Measurements from ENCODE around the gene KLHL11. TPM values are rescaled to one million over a fixed set of nuclear protein-coding genes. Genes with fewer than 3 reads are reported as not detected.

The KLHL11 gene
- total RNA-seq, 1 experiment from 2014 or later: 16.8 TPM

DNA sequence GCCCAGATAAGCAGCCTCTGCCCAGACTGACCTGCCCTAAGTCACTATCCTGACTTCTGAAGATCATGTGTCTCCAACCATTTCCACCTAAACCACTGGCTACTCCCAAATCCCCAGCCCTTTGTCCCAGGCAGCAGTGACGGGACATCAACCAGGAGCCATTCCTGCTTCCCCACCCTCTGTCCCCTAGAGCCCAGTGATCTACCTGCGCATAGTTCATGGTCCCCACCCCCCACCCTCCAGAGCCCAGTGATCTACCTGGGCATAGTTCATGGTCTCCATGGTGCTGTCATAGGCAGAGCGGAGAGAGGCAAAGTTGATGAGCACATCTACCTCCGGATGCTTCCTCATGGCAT lies 26.8 kb upstream of the KLHL11 start:
- H3K23ac ChIP-seq (ENCODE audit: insufficient read length, low read depth, low read length): no peak overlapping the region
- H2BK5ac ChIP-seq (ENCODE audit: insufficient read length, low read length): no peak overlapping the region
- H3K4me2 ChIP-seq (ENCODE audit: insufficient read depth, insufficient read length, low read length): no peak overlapping the region
- Mint-ChIP-seq H3K27me3 (ENCODE audit: low read depth) (no peaks in the 10 kb centered on the region; the same call in 1 of the 2 replicates), H3K27ac (peak overlapping the region in 2 of 3 experiments; percentile 43 to 65; a peak in 3 of 7 replicates), H3K4me1 (no peaks in the 10 kb centered on the region), H3K4me3 (no peak overlapping the region), H3K36me3 (ENCODE audit: insufficient read depth in 1 of 3, low read depth in 3 of 3) (peaks cover 64 to 85% (median 79%) of the 10 kb centered on the region in 3 experiments; a peak in 6 of 7 replicates), H3K9me3 (no peaks in the 10 kb centered on the region)
- H3K9me3 ChIP-seq (ENCODE audit: control insufficient read depth, low read depth, low read length): no peaks in the 10 kb centered on the region
- H3K79me2 ChIP-seq (ENCODE audit: insufficient read depth, low read length): peaks cover 2% of the 10 kb centered on the region; the same call in 1 of the 2 replicates
- H2AK5ac ChIP-seq (ENCODE audit: insufficient read length, low read length): no peak overlapping the region
- no peak overlapping the region for H3K27ac ChIP-seq (ENCODE audit: insufficient read length, low read depth, low read length)
- TF ChIP-seq, protein P1, sequence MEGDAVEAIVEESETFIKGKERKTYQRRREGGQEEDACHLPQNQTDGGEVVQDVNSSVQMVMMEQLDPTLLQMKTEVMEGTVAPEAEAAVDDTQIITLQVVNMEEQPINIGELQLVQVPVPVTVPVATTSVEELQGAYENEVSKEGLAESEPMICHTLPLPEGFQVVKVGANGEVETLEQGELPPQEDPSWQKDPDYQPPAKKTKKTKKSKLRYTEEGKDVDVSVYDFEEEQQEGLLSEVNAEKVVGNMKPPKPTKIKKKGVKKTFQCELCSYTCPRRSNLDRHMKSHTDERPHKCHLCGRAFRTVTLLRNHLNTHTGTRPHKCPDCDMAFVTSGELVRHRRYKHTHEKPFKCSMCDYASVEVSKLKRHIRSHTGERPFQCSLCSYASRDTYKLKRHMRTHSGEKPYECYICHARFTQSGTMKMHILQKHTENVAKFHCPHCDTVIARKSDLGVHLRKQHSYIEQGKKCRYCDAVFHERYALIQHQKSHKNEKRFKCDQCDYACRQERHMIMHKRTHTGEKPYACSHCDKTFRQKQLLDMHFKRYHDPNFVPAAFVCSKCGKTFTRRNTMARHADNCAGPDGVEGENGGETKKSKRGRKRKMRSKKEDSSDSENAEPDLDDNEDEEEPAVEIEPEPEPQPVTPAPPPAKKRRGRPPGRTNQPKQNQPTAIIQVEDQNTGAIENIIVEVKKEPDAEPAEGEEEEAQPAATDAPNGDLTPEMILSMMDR (conservative IDR thresholded peaks at IDR 0.05): no peak
- no peak overlapping the region for H2BK15ac ChIP-seq (ENCODE audit: low read depth, low read length)
- no peak overlapping the region for H4K91ac ChIP-seq (ENCODE audit: insufficient read length, low read depth, low read length)
- no peak overlapping the region for H2BK120ac ChIP-seq (ENCODE audit: low read depth, low read length, poor library complexity, severe bottlenecking)
- DNase-seq: no peak
- no peak overlapping the region for H2BK12ac ChIP-seq (ENCODE audit: insufficient read length, low read depth, low read length)
- no peak overlapping the region for H3K18ac ChIP-seq (ENCODE audit: insufficient read length, low read depth, low read length)
- H3K27me3 ChIP-seq (ENCODE audit: insufficient read depth, low read length): no peaks in the 10 kb centered on the region
- no peak overlapping the region for H3K14ac ChIP-seq (ENCODE audit: insufficient read depth, low read length)
- H3K56ac ChIP-seq (ENCODE audit: insufficient read length, low read depth, low read length): no peak overlapping the region
- H2AFZ ChIP-seq (ENCODE audit: low read length): no peak overlapping the region
- H3K9ac ChIP-seq (ENCODE audit: extremely low read depth, insufficient read length, low read length): no peak overlapping the region
- no peaks in the 10 kb centered on the region for H3K4me1 ChIP-seq (ENCODE audit: insufficient read depth, low read length)
- no peaks in the 10 kb centered on the region for H4K20me1 ChIP-seq (ENCODE audit: control insufficient read depth, insufficient read depth, insufficient read length)
- no peaks in the 10 kb centered on the region for H3K79me1 ChIP-seq (ENCODE audit: insufficient read depth, low read depth, low read length, poor library complexity, severe bottlenecking)
- no peak overlapping the region for H3K4ac ChIP-seq (ENCODE audit: low read depth, low read length)
- no peak overlapping the region for H4K5ac ChIP-seq (ENCODE audit: insufficient read length, low read depth, low read length)
- WGBS (ENCODE audit: extremely low coverage, insufficient read length, low lambda C conversion rate): no CpG with 5 or more reads among the region's 4 CpGs
- H3K23me2 ChIP-seq (ENCODE audit: insufficient read length, low read depth, low read length, poor library complexity, severe bottlenecking): no peaks in the 10 kb centered on the region
- no peak overlapping the region for H3T11ph ChIP-seq (ENCODE audit: low read length)
- peak overlapping the region; percentile 39 for H4K8ac ChIP-seq (replicated peaks; ENCODE audit: insufficient read length, low read depth, low read length)
- H2BK20ac ChIP-seq (ENCODE audit: low read depth, low read length, poor library complexity, severe bottlenecking): no peak overlapping the region
